Keratinocyte (primary cell): Measurements from ENCODE around the gene TTC23L. TPM values are rescaled to one million over a fixed set of nuclear protein-coding genes. Genes with fewer than 3 reads are reported as not detected.

Source experiments
- DNase-seq: peaks from one replicate; pipeline ENCODE4 v3.0.0-alpha.2; 2011; ENCODE audit warnings: low read depth, missing footprints, low spot score
- FAIRE-seq: peaks from 2 replicates; lab custom pipeline; 2011; peaks lifted over from hg19 to GRCh38; lab: Jason Lieb, UNC
- H2AFZ ChIP-seq: 2 replicates; pipeline ENCODE4 v1.6.0; 2012; ENCODE audit warnings: low read length, control low read depth, inconsistent platforms; ENCODE audit not compliant: control insufficient read depth
- H3K27ac ChIP-seq: 2 replicates; pipeline ENCODE4 v1.5.1; 2011; ENCODE audit warnings: low read length; ENCODE audit not compliant: control insufficient read depth, insufficient read depth
- H3K27me3 ChIP-seq: 3 replicates; pipeline ENCODE4 v1.6.0; 2011; ENCODE audit warnings: low read length; ENCODE audit not compliant: control insufficient read depth, insufficient read depth; ENCODE audit errors: extremely low read depth
- H3K36me3 ChIP-seq, 2 experiments: 2 replicates in 1 of 2; 3 replicates in 1 of 2; pipeline ENCODE4 v1.5.1; 2011; ENCODE audit warnings: low read length in 2 of 2, mild to moderate bottlenecking in 1 of 2; ENCODE audit not compliant: control insufficient read depth in 2 of 2, insufficient read depth in 2 of 2; ENCODE audit errors: extremely low read depth in 1 of 2
- H3K4me1 ChIP-seq: 3 replicates; pipeline ENCODE4 v1.5.1; 2011; ENCODE audit warnings: low read length; ENCODE audit not compliant: control insufficient read depth, insufficient read depth; ENCODE audit errors: extremely low read depth
- H3K4me2 ChIP-seq: 3 replicates; pipeline ENCODE4 v1.6.0; 2011; ENCODE audit warnings: low read depth, low read length; ENCODE audit not compliant: control insufficient read depth, insufficient read depth; ENCODE audit errors: extremely low read depth
- H3K4me3 ChIP-seq, 3 experiments: fragments of 200-600 bp in 1 of 3; sonication (generic) in 1 of 3; 2 replicates in 2 of 3; 3 replicates in 1 of 3; pipeline ENCODE4 v1.5.1; 2011 to 2016; ENCODE audit warnings: low read length in 3 of 3, mild to moderate bottlenecking in 3 of 3, control low read depth in 2 of 3, inconsistent platforms in 1 of 3, low read depth in 1 of 3, mixed read lengths in 1 of 3, mixed run types in 1 of 3, moderate library complexity in 1 of 3; ENCODE audit not compliant: control insufficient read depth in 2 of 3, insufficient read depth in 2 of 3; ENCODE audit errors: extremely low read depth in 1 of 3
- H3K79me2 ChIP-seq: 2 replicates; pipeline ENCODE4 v1.6.0; 2012; ENCODE audit warnings: low read length; ENCODE audit not compliant: control insufficient read depth, insufficient read depth
- H3K9ac ChIP-seq: 3 replicates; pipeline ENCODE4 v1.6.0; 2011; ENCODE audit warnings: low read length; ENCODE audit not compliant: control insufficient read depth, insufficient read depth; ENCODE audit errors: extremely low read depth
- H3K9me1 ChIP-seq: 3 replicates; pipeline ENCODE4 v1.6.0; 2011; ENCODE audit warnings: low read length; ENCODE audit not compliant: control insufficient read depth, insufficient read depth; ENCODE audit errors: extremely low read depth
- H3K9me3 ChIP-seq: 2 replicates; pipeline ENCODE4 v1.5.1; 2012; ENCODE audit warnings: low read depth, low read length; ENCODE audit not compliant: control insufficient read depth
- H4K20me1 ChIP-seq: 3 replicates; pipeline ENCODE4 v1.6.0; 2011; ENCODE audit warnings: low read length; ENCODE audit not compliant: control insufficient read depth, insufficient read depth; ENCODE audit errors: extremely low read depth
- EZH2 ChIP-seq: IDR thresholded peaks from one replicate; pipeline ENCODE4 v1.6.1; 2012; ENCODE audit warnings: inconsistent platforms, mild to moderate bottlenecking, low read length, moderate library complexity
- dilution Hi-C: fragments of 300-500 bp; cut with MboI; formaldehyde crosslinking; loops from one replicate; pipeline ENCODE4 v1.7.0; 2020; ENCODE audit warnings: low sequenced_read_pairs; ENCODE audit not compliant: extremely low pct_ligation_motif_present
- polyA plus RNA-seq, 5 experiments: library from polyadenylated mRNA; depleted of rRNA in 3 of 5; stranded (reverse) in 3 of 5; stranded (forward) in 1 of 5; unstranded in 1 of 5; fragments of >200 nt; gene quantifications; 1 replicate in 1 of 5; 2 replicates in 3 of 5; 3 replicates in 1 of 5; pipeline versions ENCODE4 v1.2.1 to v1.2.3, GENCODE V29; 2011 to 2012; ENCODE audit warnings: missing spikeins in 2 of 5, low read depth in 1 of 5, low replicate concordance in 1 of 5
- TF ChIP-seq, protein P1 (sequence below), 3 experiments: IDR thresholded peaks in 1 of 3; conservative IDR thresholded peaks in 1 of 3; optimal IDR thresholded peaks in 1 of 3; 2 replicates in 2 of 3; 3 replicates in 1 of 3; pipeline versions ENCODE3 to v1.5.1; 2011; ENCODE audit warnings: low read length in 3 of 3, mild to moderate bottlenecking in 3 of 3, moderate library complexity in 2 of 3, control low read depth in 1 of 3, inconsistent platforms in 1 of 3; ENCODE audit not compliant: insufficient read depth in 2 of 3; ENCODE audit errors: extremely low read depth in 1 of 3

Gene TTC23L
- polyA plus RNA-seq, 1 donor (not counting 4 experiments of a cell fraction or from before 2014, with no cell fraction given), result 0.12 TPM

- no peaks in the 10 kb centered on the region for H3K79me2 ChIP-seq
- H3K9me1 ChIP-seq, result no peaks in the 10 kb centered on the region
- dilution Hi-C loops, result no loop called here
Measured at GRCh38 chr5:34843497-34843896, 4.5 kb downstream of the TTC23L start.

DNA sequence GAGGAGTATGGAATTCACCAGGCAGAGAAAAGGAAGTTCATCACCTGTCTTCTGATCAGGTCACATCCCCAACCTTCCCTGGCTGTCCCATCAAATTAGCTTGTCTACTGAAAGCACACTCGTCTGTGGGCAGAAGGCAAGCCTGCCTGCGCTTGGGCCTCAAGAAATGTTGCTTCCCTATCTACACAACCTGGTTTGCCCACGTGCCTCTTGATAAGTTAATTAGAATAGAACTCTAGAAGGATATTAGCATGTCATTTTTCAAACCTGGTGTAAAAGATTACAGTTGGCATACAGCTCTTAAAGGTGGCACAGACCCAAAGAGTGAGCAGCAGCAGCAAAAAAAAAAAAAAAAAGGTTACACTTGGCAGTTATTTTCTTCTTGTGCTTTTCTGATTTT, 5.1 kb downstream of the TTC23L start:
- no peak overlapping the region for H2AFZ ChIP-seq
- no peak overlapping the region for H3K27ac ChIP-seq
- no peaks in the 10 kb centered on the region for H3K27me3 ChIP-seq
- no peaks in the 10 kb centered on the region for H4K20me1 ChIP-seq
- dilution Hi-C loops, result no loop called here
- FAIRE-seq (no peak), DNase-seq (no peak)
- no peak overlapping the region for H3K4me2 ChIP-seq
- peaks cover 4% of the 10 kb centered on the region for H3K4me1 ChIP-seq
- no peaks in the 10 kb centered on the region for H3K9me1 ChIP-seq
- TF ChIP-seq, protein P1, sequence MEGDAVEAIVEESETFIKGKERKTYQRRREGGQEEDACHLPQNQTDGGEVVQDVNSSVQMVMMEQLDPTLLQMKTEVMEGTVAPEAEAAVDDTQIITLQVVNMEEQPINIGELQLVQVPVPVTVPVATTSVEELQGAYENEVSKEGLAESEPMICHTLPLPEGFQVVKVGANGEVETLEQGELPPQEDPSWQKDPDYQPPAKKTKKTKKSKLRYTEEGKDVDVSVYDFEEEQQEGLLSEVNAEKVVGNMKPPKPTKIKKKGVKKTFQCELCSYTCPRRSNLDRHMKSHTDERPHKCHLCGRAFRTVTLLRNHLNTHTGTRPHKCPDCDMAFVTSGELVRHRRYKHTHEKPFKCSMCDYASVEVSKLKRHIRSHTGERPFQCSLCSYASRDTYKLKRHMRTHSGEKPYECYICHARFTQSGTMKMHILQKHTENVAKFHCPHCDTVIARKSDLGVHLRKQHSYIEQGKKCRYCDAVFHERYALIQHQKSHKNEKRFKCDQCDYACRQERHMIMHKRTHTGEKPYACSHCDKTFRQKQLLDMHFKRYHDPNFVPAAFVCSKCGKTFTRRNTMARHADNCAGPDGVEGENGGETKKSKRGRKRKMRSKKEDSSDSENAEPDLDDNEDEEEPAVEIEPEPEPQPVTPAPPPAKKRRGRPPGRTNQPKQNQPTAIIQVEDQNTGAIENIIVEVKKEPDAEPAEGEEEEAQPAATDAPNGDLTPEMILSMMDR (optimal IDR thresholded peaks at IDR 0.05 in 1 of 3, IDR thresholded peaks at IDR 0.05 in 1 of 3, conservative IDR thresholded peaks at IDR 0.05 in 1 of 3; ENCODE audit: extremely low read depth in 1 of 3, insufficient read depth in 2 of 3, low read length in 3 of 3), result no peak
- TF ChIP-seq EZH2, result no peak
- H3K36me3 ChIP-seq, result no peaks in the 10 kb centered on the region
- H3K4me3 ChIP-seq, result no peak overlapping the region
- H3K9ac ChIP-seq, result no peak overlapping the region
- no peaks in the 10 kb centered on the region for H3K79me2 ChIP-seq
- H3K9me3 ChIP-seq, result no peaks in the 10 kb centered on the region

More at GRCh38 chr5:34843497-34843896, 4.5 kb downstream of the TTC23L start:
- no peak overlapping the region for H3K27ac ChIP-seq
- no peak for TF ChIP-seq EZH2
- TF ChIP-seq, protein P1 (optimal IDR thresholded peaks at IDR 0.05 in 1 of 3, IDR thresholded peaks at IDR 0.05 in 1 of 3, conservative IDR thresholded peaks at IDR 0.05 in 1 of 3; ENCODE audit: extremely low read depth in 1 of 3, insufficient read depth in 2 of 3, low read length in 3 of 3), result no peak
- H3K9ac ChIP-seq, result no peak overlapping the region
- peaks cover 5% of the 10 kb centered on the region for H3K4me1 ChIP-seq
- H3K9me3 ChIP-seq, result no peaks in the 10 kb centered on the region
- FAIRE-seq (no peak), DNase-seq (no peak)
- H4K20me1 ChIP-seq, result no peaks in the 10 kb centered on the region
- H3K27me3 ChIP-seq, result no peaks in the 10 kb centered on the region
- no peak overlapping the region for H3K4me3 ChIP-seq
- no peaks in the 10 kb centered on the region for H3K36me3 ChIP-seq
- no peak overlapping the region for H3K4me2 ChIP-seq
- no peak overlapping the region for H2AFZ ChIP-seq
